Measurements from ENCODE around the gene TARBP2.

DNA sequence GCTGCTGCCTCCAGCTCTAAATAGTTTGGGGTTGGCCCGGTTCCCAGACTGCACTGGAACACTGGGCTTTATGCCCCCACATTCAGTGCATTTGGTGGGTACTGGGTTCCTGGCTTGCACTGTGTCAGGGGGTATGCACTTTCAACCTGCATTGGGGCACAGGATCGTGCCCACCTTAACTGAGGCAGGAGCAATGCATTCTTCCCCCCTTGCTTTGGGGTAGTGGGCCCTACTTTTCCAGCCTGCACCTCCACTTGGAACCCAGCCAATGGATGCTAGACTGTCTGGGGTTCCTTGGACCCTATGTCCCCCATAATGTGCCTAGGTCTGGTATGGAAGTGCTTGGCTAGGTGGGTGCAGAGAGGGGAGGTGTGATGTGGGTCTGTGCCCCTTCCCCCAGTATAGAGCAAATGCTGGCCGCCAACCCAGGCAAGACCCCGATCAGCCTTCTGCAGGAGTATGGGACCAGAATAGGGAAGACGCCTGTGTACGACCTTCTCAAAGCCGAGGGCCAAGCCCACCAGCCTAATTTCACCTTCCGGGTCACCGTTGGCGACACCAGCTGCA lies 615 bp downstream of the TARBP2 start:
- TF ChIP-seq, protein P1, sequence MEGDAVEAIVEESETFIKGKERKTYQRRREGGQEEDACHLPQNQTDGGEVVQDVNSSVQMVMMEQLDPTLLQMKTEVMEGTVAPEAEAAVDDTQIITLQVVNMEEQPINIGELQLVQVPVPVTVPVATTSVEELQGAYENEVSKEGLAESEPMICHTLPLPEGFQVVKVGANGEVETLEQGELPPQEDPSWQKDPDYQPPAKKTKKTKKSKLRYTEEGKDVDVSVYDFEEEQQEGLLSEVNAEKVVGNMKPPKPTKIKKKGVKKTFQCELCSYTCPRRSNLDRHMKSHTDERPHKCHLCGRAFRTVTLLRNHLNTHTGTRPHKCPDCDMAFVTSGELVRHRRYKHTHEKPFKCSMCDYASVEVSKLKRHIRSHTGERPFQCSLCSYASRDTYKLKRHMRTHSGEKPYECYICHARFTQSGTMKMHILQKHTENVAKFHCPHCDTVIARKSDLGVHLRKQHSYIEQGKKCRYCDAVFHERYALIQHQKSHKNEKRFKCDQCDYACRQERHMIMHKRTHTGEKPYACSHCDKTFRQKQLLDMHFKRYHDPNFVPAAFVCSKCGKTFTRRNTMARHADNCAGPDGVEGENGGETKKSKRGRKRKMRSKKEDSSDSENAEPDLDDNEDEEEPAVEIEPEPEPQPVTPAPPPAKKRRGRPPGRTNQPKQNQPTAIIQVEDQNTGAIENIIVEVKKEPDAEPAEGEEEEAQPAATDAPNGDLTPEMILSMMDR (IDR thresholded peaks at IDR 0.05): no peak
- TF ChIP-seq POLR2A (IDR thresholded peaks at IDR 0.05): no peak
- no peak for TF ChIP-seq EP300 (IDR thresholded peaks at IDR 0.05)

Measured in upper lobe of left lung (tissue), 4 donors.